HG02763 (cell line): ENCODE data around the gene RAB43.

ENCODE experiments used
- ATAC-seq: cut with Tn5 transposase; IDR thresholded peaks from one replicate; pipeline ENCODE4 v1.9.1; 2021; ENCODE audit warnings: mild to moderate bottlenecking, moderate library complexity; ENCODE audit not compliant: unreplicated experiment

Gene RAB43

DNA sequence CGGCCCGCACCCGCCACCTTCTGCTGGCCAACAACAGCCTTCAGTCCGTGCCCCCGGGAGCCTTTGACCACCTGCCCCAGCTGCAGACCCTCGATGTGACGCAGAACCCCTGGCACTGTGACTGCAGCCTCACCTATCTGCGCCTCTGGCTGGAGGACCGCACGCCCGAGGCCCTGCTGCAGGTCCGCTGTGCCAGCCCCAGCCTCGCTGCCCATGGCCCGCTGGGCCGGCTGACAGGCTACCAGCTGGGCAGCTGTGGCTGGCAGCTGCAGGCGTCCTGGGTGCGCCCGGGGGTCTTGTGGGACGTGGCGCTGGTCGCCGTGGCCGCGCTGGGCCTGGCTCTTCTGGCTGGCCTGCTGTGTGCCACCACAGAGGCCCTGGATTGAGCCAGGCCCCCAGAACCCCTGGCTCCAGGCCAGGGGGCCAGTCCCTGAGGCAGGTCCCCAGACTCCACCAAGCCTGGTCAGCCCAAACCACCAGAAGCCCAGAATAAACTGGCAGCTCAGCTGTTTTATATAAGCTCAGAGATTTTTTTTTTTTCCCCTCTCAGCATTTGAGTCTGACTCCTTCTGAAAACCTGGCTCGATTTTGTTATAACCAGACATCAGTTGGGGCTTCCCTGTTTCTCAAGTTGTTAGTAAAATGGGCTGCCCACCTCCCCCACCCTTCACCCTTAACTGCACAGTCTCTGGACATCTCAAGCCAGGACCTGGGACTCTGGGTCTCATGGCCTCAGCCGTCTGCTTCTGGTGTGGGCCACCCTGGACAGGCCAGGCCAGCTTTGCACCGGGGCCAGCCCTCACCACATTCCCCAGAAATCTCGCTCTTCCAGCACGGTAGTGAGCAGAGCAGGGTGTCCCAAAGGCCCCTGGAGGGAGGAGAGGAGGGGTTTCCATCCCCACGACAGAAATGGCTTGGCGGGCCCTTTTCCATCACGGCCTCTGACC is 59.4 kb downstream of the RAB43 start:
- ATAC-seq = no peak

DNA sequence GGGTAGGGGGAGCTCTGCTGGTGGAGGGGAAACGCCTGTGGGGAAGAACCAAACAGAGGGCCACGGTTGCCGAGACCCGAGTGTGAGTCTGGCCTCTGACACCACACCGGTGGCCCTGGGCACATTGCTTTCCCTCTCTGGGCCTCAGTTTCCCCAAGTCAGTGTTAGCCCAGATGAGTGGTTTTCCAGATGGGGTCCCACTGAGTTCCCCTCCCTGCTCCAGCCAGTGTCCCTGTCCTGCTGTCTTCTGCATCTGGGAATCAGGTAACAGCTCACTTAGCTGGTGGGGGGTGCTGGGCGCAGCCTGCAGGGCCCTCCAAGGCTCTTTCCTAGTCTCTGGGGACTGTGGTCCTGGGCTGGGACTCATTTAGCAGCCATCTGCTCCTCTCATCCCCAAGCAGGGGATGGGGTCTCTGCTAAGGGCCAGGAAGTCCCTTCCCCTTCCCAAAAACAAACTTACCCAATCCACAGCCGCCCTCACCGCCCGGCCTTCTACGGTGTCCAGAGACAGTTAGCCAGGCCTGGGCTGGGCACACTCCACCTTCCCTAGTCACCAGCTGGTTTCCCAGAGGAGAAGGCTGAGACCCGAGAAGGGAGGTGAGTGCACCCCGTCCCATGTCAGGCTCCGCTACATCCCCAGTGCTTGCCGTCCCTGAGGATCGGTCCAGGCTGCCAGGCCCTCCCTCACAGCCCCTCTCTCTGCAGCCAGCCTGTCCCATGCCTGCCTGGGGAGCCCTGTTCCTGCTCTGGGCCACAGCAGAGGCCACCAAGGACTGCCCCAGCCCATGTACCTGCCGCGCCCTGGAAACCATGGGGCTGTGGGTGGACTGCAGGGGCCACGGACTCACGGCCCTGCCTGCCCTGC is 60.3 kb downstream of the RAB43 start:
- no peak for ATAC-seq

DNA sequence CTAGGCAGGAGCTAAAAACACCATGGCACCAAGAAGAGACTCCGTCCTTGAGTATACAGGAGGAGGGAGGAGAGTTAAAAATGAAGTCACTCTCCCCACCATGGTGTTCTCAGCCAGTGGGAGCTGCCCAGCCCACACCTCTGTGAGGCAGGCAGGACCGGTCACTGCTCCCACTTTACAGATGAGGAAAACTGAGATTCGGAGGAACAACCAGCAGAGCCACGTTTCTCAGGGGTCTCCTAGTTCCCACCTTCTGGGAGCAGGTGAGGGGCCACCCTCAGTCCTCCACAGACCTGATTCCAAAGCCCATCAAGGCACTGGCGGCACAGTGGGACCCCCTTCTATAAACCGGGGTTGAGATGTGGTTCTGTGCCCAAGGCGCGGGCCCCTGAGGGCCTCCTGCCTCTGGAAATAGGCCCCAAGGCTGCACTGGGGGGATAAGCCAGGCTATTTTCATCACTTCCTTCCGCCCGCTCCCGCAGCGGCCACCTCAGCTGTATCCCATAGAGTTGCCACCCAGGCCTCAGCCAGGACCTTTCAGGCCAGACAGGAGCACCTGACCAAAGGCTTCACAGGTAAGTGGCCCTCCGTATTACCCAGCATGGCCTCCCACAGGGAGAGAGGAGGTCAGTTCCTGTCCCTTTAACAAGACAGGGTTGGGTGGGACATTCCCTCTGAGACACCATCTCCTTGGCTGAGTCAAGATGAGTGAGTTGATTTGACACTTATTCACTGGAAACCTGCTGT is 61.2 kb downstream of the RAB43 start, which contains the start of gene GP9:
GP9 (plus strand) TSS at position 504 of the 747 bp plus-strand sequence. CDS start 961 bp downstream, outside the sequence.
- no peak for ATAC-seq

DNA sequence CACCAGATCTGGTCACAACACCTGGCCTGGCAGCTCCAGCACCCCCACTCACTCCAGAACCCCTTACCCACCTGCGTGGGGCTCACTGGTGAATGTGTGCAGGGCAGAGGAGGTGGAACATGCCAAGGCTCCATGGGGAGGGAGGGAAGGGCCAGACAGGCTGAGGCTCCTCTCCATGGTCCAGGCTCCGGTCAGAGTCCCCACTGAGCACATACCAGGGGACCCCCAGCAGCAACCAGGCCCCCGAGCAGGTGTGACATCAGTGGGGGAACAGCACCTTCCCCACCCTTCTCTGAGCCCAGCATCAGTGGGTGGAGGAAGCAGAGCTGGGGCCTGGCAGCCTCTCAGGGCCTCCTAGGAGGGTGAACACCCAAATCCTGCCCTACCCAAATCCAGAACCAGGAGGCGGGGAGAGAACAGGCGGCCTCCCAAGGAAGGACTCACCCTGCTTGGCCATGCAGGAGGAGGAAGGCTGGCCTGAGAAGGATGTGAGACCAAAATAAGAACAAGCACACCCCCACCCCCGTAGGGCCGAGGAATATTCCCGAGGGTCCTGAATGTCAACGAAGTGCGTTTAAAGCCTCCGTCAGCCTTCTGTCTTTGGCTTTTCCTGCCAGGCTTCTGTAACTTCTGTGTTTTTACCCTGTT is 62.2 kb downstream of the RAB43 start:
- ATAC-seq = no peak

DNA sequence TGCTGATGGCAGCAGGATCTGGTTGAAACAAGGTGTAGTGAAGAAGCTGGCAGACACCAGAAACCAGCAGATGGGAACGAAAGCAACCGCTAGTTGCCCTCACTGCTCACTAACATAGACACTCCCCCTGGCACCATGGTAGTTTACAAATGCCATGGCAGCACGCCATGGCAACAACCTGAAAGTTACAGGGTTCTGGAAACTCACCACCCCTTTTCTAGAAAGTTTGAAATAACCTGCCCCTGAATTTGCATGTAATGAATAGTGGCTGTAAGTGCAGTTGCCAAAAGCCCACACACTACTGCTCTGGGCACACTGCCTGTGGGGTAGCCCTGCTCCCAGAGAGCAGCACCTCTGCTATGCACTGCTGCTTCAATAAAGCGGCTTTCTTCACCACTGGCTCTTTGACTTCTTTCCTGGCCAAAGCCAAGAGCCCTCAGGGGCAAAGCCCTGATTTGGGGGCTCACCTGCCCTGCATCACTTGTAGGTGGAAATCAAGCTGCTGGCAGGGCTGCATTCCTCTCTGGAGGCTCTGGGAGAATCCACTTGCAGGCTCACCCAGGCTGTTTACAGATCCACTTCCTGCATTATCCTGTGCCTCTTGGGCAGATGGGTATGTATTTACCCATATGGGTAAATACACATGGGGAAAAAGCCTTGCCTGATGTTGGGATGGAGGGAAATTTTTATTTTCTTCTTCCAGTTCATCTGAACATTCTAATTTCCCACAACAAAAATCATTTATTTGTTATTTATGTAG is 63.0 kb downstream of the RAB43 start:
- ATAC-seq = no peak

DNA sequence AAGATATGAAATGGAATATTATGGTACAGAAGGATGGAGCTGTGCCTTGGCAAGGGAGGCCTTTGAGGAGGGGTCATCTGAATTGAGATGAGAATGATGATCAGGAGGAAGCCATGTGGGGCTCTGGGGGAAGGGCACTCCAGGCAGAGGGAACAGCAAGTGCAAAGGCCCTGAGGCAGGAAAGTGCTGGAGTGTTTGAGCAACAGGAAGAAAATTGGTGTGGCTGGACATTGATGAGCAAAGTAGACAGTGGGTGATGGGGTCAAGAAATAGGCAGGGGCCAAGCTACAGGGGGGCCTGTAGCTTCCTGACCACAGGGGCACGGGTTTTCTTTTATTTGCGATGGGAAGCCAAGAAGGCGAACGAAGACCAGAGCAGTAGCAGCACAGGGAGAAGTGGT is 64.4 kb downstream of the RAB43 start:
- ATAC-seq = no peak

DNA sequence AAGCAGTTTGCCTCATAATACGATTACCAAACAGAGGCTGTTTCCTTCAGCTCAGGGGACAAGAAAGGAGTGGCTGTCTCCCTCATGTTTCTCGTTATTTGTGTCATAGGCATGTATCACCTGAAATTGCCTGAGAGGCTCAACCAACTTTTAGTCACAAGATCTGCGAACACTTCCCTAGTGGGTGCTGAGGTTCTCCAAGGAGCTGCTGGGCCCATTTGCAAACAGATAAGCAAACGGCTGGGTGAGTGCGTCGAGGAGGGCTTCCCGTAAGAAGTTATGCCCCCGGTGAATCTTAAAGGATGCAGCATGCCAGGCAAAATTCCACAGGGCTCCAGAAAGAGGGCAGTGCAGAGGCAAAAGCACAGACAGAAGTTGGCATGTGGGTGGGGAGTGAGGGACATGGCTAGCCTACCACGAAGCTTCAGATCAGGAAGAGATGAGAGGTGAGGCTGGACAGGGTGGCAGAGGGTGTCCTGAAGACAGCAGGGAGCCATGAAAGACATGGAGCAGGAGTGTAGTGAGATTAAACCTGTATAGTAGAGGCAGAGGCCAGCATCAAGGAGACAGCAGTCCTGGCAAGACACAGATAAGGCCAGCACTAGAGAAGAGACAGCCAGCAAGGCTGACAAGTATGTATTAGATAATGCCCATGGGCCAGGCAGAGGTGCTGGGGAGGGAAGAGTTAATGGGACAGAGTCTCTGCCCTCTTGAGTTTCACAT is 65.0 kb downstream of the RAB43 start:
- no peak for ATAC-seq

DNA sequence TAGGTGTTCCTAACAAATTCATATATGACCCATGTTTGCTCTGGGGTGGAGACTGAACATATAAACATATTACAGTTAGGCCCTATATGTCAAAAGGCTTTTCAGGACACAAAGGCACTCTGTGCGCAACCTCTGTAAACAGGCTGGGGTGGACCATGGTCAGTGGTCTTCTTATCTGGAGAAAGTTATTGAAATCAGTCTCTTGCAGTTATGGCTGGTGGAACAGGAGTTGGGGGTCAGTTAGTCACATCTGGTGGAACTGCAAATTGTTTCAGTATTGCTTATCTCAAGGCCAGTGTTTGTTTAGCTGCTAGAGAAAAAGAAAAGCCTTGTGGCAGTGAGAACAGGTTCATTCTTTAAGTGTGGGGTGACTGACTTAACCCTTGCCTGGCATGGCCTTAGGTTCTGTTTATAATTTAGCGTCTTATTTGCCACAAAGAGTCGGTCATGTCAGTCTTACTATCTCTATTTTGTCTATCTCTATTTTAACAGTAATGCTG is 66.9 kb downstream of the RAB43 start:
- no peak for ATAC-seq

DNA sequence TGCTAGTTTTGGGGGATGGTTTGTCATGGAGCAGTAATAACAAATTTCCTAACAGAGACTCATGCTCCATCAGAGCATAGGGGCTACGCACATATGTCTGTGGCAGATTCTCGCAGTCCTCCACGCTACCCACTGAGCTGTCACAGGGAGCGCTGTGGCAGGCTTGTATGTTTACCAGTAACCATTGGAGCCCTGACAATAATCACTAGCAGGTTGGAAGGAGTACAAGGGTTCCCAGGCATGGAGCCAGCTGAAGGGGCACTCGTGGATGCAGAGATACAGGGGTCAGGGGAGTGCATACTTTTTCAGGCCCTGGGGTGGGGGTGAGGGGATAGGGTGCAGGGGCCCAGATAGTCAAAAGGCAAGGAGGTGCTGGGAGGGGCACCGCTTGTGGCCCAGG is 68.9 kb downstream of the RAB43 start:
- no peak for ATAC-seq

DNA sequence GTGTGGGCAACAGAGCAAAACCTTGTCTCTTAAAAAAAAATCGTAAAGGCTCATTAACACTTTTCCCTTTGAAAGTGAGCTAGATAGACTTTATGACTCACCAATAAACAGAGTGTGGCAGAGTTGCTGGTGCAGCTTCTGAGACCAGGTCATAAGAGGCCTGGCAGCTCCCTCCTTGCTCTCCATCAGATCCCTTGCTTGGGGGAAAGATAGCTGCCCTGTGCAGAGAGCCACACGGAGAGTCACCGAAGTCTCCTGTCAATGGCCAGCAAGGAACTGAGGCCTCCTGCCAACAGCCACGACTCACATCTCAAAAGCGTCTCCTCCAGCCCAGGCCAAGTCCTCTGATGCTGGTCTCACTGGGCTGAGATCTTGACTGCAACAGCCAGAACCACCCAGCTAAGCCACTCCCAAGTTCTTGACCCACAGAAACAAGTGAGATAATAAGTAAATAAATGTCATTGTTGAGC is 69.7 kb downstream of the RAB43 start:
- ATAC-seq = no peak

DNA sequence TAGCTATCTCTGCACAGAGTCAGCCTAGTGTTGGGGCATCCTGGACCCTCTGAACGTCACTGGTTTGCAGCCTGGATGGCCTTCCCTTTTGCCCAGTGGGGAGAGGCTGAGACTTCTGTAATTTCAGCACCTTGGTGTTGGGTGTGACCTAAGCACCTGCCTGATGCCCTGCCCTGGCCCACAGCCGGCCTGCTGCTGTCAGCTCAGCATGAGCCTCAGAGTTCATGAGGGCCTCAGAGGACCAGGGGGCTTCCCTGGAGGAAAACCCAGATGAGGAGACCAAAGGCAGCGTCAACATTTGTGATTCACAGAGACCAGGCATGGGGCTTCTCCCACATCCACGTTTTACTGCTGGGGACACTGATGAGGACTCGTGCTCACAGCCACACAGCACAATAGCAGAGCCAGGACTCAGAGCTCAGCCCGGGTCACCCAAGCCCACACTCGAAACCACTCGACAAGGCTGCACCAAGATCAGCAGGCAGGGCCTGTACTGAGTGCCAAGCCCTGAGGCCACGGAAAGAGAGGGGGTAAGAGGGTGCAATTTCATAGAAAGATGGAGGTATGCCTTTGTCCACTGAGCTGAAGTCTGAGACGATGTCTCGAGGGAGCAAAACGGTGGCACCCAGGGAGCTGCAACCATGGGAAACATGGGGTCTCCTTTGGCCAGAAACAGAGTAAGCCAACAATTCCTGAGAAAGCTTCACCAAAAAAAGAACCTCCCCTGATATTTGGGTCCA is 70.9 kb downstream of the RAB43 start:
- no peak for ATAC-seq

DNA sequence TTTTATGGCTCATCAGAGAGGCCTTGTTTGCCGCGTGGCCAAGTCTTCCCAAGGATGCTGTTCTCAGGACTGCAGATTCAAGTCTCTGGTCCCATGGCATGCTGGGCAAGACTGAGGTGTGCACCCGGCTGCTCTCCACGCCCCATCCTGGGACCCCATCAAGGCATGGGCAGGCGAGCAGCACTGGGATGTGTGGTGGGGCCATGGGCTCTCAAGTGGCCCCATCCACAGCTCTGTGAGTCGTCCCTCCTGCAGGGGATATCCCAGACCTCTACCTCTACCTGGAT is 74.1 kb downstream of the RAB43 start:
- no peak for ATAC-seq

DNA sequence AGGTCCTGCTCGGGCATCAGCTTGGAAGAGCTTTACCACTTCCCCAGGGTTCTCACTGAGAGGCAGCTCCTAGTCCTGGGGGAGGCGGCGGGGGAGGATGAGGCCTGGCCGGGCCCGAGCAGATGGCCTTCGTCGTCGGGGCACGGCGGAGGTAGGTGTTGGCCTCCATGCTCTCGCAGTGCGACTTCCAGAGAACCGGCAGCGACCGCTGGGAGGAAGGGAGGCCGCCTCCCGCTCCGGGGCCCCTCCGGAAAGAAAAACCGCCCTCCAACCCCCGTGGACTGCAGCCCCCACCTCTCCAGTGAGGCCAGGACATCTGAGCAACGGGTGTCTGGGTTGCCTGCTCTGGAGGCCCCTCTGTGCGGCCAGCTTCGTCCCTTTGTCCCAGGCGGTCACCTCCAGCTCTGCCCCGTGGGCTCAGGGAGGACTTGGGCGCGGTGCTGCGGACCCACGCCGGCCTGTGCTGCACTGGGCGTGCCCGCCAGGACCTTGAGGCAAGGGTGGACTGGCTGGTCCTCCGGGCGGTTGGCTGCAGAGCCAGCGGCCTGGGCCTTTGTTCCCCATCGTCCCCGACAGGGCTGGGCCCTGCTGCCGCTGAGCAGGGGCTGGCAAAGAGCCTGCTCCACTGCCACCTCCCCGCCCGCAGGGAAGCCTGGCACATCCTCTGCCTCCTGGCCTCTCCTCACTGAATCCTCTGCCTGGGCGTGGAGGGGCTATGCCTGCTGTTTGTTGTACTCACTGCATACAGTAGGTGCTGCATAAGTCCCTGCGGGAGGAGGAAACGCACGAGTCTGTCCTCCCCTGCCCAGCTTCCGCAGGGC is 74.7 kb downstream of the RAB43 start:
- ATAC-seq = no peak

DNA sequence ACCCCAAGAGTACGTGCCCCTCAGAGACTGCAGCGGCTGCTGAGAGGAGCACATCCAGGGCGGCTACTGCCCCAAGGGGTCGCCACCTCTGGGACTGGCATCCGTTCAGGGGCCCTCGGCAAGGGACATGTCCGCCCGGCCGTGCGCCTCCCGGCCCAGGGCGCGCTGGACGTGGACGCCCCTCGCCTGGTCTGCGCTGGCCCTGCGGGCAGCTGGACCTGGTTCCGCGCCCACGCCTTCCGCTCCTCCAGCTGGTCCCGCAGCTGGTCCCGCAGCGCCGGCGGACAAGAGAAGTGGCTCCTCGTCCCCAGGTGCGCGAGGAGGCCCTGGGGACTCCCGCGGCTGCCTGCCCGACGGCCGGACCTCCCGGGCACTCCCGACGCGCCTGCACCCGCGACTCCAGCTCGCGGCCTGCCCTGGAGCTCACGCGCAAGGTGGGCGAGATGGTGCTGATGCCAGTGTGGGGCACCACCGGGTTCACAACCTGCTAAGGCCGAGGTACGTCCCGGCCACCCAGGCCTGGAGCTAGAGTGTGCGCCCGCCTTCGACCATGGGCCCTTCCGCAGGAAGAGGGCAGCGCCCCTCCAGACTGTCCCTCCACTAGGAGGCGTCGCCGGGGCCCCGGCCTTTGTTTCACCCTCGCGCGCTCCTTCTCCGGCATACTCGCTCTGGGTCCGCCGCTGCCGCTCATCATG is 75.4 kb downstream of the RAB43 start:
- ATAC-seq = no peak

DNA sequence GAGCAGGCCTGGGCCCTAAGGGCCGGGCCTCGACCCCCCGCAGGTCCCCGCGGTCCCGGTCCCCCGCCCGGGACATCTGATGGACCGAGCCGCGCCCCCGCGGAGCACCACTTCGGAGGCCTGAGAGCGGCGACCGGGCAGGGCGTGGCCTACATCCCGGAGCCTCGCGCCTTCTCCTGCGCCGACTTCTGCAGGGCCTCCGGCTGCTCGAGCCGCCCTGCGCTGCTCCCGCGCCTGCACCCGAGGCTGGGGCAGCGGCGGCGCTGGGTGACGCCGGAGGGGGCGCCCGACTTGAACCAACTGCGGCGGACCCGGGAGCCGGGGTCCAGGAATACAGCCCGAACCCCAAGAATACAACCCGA is 75.9 kb downstream of the RAB43 start:
- no peak for ATAC-seq

DNA sequence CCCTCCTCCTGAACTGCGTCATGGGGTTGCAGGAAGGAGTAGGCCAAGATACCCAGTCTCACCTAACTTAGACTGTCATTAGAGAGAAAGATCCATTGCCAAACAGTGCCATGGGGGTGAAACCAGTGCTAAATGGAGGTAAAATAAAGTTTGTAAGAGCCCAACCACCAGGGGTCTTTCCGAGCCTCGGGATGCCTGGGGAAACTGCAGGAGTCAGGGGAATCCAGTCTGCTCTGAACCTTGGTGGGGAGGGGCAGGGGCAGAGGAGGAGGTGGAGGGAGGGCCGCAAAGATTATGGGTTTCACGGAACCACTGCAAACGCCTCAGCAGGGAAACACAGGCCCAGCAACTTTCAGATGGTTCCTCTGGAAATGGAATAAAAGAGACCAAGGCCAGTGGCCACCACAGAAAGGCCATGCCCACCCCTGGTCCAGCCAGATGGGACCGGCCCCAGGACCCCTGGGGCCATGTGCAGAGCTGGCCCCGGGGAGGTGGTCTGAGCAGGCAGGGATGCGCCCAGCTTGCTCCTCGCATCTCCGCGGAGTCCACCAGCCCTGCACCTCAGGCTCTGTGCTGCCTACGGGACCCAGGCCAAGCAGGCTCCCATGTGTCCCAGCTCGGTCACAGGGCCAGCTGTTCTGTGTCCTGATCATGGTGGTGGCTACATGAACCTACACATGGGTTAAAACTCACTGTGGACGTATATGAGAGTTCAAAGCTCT is 80.9 kb downstream of the RAB43 start:
- ATAC-seq = no peak

DNA sequence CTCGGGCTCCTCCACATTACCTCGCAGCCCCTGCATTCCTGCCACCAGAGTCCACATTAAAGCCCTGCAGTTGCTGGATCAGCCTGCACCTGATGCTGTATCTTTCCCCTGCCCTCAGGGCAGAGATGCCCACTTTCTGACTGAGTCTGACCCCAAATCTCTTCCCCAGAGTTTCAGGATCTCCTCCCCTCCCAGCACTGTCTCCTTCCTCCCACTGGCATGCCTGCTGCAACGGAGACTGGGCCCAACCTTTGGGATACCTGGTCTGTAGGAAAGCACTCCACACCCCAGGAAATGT is 81.6 kb downstream of the RAB43 start:
- ATAC-seq = no peak
